Smooth muscle cell (in vitro differentiated cells): ENCODE data around the gene TNS3. TPM values are rescaled to one million over a fixed set of nuclear protein-coding genes. Genes with fewer than 3 reads are reported as not detected.

Experiments
- DNase-seq: peaks from one replicate; lab custom pipeline; 2025; ENCODE audit not compliant: unreplicated experiment; lab: John Stamatoyannopoulos, UW
- H2AFZ ChIP-seq: fragments of 200-600 bp; sonication (generic); 2 replicates; pipeline ENCODE4 v1.6.0; 2016; ENCODE audit warnings: antibody characterized with exemption, low read depth, mild to moderate bottlenecking
- H3F3A ChIP-seq: fragments of 200-600 bp; sonication (generic); 2 replicates; pipeline ENCODE4 v1.6.0; 2017; ENCODE audit warnings: antibody characterized with exemption, low read depth
- H3K27ac ChIP-seq: fragments of 200-600 bp; sonication (generic); 2 replicates; pipeline ENCODE4 v1.5.1; 2016; ENCODE audit warnings: low read depth, mild to moderate bottlenecking
- H3K27me3 ChIP-seq: fragments of 200-600 bp; sonication (generic); 2 replicates; pipeline ENCODE4 v1.6.1; 2016; ENCODE audit warnings: low read depth, mild to moderate bottlenecking
- H3K36me3 ChIP-seq: fragments of 200-600 bp; sonication (generic); 2 replicates; pipeline ENCODE4 v1.5.1; 2016; ENCODE audit warnings: low read depth
- H3K4me1 ChIP-seq: fragments of 200-600 bp; sonication (generic); 2 replicates; pipeline ENCODE4 v1.5.1; 2016; ENCODE audit warnings: low read depth
- H3K4me2 ChIP-seq: fragments of 200-600 bp; sonication (generic); 2 replicates; pipeline ENCODE4 v1.6.0; 2016; ENCODE audit warnings: mild to moderate bottlenecking
- H3K4me3 ChIP-seq: fragments of 200-600 bp; sonication (generic); 2 replicates; pipeline ENCODE4 v1.5.1; 2016; ENCODE audit warnings: mild to moderate bottlenecking
- H3K79me2 ChIP-seq: fragments of 200-600 bp; sonication (generic); 2 replicates; pipeline ENCODE4 v1.6.0; 2016; ENCODE audit warnings: low read depth, mild to moderate bottlenecking
- H3K9ac ChIP-seq: fragments of 200-600 bp; sonication (generic); 2 replicates; pipeline ENCODE4 v1.6.0; 2016; ENCODE audit warnings: low read depth
- H3K9me3 ChIP-seq: fragments of 200-600 bp; sonication (generic); replicated peaks from 2 replicates; pipeline ENCODE4 v1.5.1; 2016; ENCODE audit warnings: low read depth
- H4K20me1 ChIP-seq: fragments of 200-600 bp; sonication (generic); 2 replicates; pipeline ENCODE4 v1.6.0; 2016; ENCODE audit warnings: low read depth
- WGBS: methylation state at CpG from one replicate; pipeline ENCODE4 v1.1.7; 2016; ENCODE audit warnings: low lambda C conversion rate; 5-methylcytosine and 5-hydroxymethylcytosine counted together
- polyA plus RNA-seq: library from polyadenylated mRNA; unstranded; fragments of >200 nt; fragmentation: Nextera tagmentation; extraction: Ambion mirVana; gene quantifications from 2 replicates; pipeline ENCODE4 v1.2.1, GENCODE V29; 2016
- total RNA-seq: library from RNA; depleted of rRNA; stranded (reverse); fragments of >200 nt; gene quantifications from 2 replicates; pipeline ENCODE4 v1.2.3, GENCODE V29; 2014
- TF ChIP-seq, protein P1 (sequence below): fragments of 200-600 bp; sonication (generic); IDR thresholded peaks from 2 replicates; pipeline ENCODE4 v1.5.1; 2017; ENCODE audit warnings: borderline replicate concordance, mild to moderate bottlenecking, antibody characterized with exemption; ENCODE audit not compliant: insufficient read depth, poor library complexity, severe bottlenecking

Gene TNS3
- total and polyA plus RNA-seq, 2 experiments from 2014 or later, result 32.6 to 50.5 TPM

- Histone ChIP-seq H4K20me1 (peaks cover 40% of the 10 kb centered on the region), H3K9me3 (no peaks in the 10 kb centered on the region), H2AFZ (no peak overlapping the region), H3K36me3 (peaks cover 3% of the 10 kb centered on the region), H3K79me2 (peaks cover 49% of the 10 kb centered on the region), H3K27ac (no peak overlapping the region), H3K4me1 (peaks cover 14% of the 10 kb centered on the region), H3K27me3 (no peaks in the 10 kb centered on the region), H3K4me2 (no peak overlapping the region), H3K9ac (no peak overlapping the region), H3F3A (peaks cover 3% of the 10 kb centered on the region), H3K4me3 (no peak overlapping the region)
- DNase-seq, result no peak
- WGBS, result 100% methylated on average over 4 of the region's 4 CpGs
- TF ChIP-seq, protein P1, sequence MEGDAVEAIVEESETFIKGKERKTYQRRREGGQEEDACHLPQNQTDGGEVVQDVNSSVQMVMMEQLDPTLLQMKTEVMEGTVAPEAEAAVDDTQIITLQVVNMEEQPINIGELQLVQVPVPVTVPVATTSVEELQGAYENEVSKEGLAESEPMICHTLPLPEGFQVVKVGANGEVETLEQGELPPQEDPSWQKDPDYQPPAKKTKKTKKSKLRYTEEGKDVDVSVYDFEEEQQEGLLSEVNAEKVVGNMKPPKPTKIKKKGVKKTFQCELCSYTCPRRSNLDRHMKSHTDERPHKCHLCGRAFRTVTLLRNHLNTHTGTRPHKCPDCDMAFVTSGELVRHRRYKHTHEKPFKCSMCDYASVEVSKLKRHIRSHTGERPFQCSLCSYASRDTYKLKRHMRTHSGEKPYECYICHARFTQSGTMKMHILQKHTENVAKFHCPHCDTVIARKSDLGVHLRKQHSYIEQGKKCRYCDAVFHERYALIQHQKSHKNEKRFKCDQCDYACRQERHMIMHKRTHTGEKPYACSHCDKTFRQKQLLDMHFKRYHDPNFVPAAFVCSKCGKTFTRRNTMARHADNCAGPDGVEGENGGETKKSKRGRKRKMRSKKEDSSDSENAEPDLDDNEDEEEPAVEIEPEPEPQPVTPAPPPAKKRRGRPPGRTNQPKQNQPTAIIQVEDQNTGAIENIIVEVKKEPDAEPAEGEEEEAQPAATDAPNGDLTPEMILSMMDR, result no peak
Observed at GRCh38 chr7:47311891-47312290, 270.0 kb downstream of the TNS3 start.

GRCh38 chr7:47310020-47310419 is 271.9 kb downstream of the TNS3 start:
- H3K27ac ChIP-seq, result no peak overlapping the region
- no peaks in the 10 kb centered on the region for H3K9me3 ChIP-seq
- 89% methylated on average over 2 of the region's 2 CpGs for WGBS
- H3F3A ChIP-seq, result no peaks in the 10 kb centered on the region
- peaks cover 56% of the 10 kb centered on the region for H3K79me2 ChIP-seq
- H2AFZ ChIP-seq, result no peak overlapping the region
- H3K27me3 ChIP-seq, result no peaks in the 10 kb centered on the region
- TF ChIP-seq, protein P1, result no peak
- H3K4me1 ChIP-seq, result peaks cover 8% of the 10 kb centered on the region
- H3K4me3 ChIP-seq, result no peak overlapping the region
- no peak for DNase-seq
- peaks cover 41% of the 10 kb centered on the region for H4K20me1 ChIP-seq
- no peak overlapping the region for H3K9ac ChIP-seq
- H3K36me3 ChIP-seq, result peaks cover 3% of the 10 kb centered on the region
- no peak overlapping the region for H3K4me2 ChIP-seq

GRCh38 chr7:47308808-47309207 is 273.1 kb downstream of the TNS3 start:
- Histone ChIP-seq H3K4me3 (no peak overlapping the region), H3K4me1 (no peaks in the 10 kb centered on the region), H3K9ac (no peak overlapping the region), H2AFZ (no peak overlapping the region), H3K9me3 (no peaks in the 10 kb centered on the region), H3K4me2 (no peak overlapping the region), H3K36me3 (peaks cover 3% of the 10 kb centered on the region), H3K27ac (no peak overlapping the region), H4K20me1 (peaks cover 32% of the 10 kb centered on the region), H3K79me2 (peaks cover 51% of the 10 kb centered on the region), H3K27me3 (no peaks in the 10 kb centered on the region), H3F3A (no peaks in the 10 kb centered on the region)
- no peak for DNase-seq
- WGBS, result 96% methylated on average over 6 of the region's 6 CpGs
- TF ChIP-seq, protein P1, result no peak

GRCh38 chr7:47307311-47307710 is 274.6 kb downstream of the TNS3 start:
- Histone ChIP-seq H3K27ac (no peak overlapping the region), H2AFZ (no peak overlapping the region), H3F3A (no peaks in the 10 kb centered on the region), H3K4me3 (no peak overlapping the region), H3K79me2 (peaks cover 38% of the 10 kb centered on the region), H3K9me3 (no peaks in the 10 kb centered on the region), H3K4me1 (no peaks in the 10 kb centered on the region), H3K9ac (no peak overlapping the region), H4K20me1 (peaks cover 21% of the 10 kb centered on the region), H3K36me3 (peaks cover 3% of the 10 kb centered on the region), H3K4me2 (no peak overlapping the region), H3K27me3 (no peaks in the 10 kb centered on the region)
- TF ChIP-seq, protein P1, result no peak
- 80% methylated on average over 3 of the region's 3 CpGs for WGBS
- DNase-seq, result no peak
